Bronchial epithelial cell (primary cell): Measurements from ENCODE around the gene GAL3ST2. TPM values are rescaled to one million over a fixed set of nuclear protein-coding genes. Genes with fewer than 3 reads are reported as not detected.

Experiments
- DNase-seq: peaks from one replicate; pipeline ENCODE4 v3.0.0-alpha.2; 2010; ENCODE audit warnings: low read depth
- FAIRE-seq: peaks from 2 replicates; lab custom pipeline; 2011; peaks lifted over from hg19 to GRCh38; lab: Jason Lieb, UNC
- H3K27me3 ChIP-seq: 2 replicates; pipeline ENCODE4 v1.5.1; 2011; ENCODE audit warnings: low read length; ENCODE audit not compliant: control insufficient read depth, insufficient read depth
- H3K36me3 ChIP-seq: 2 replicates; pipeline ENCODE4 v1.5.1; 2011; ENCODE audit warnings: low read length; ENCODE audit not compliant: control insufficient read depth, insufficient read depth
- H3K4me3 ChIP-seq: 2 replicates; pipeline ENCODE4 v1.5.1; 2011; ENCODE audit warnings: mild to moderate bottlenecking, low read depth, low read length, control low read depth
- CTCF ChIP-seq: IDR thresholded peaks from 2 replicates; pipeline ENCODE4 v1.5.1; 2011; ENCODE audit warnings: mild to moderate bottlenecking, moderate library complexity, low read length, control low read depth, inconsistent platforms; ENCODE audit not compliant: insufficient read depth, severe bottlenecking
- total RNA-seq: library from RNA; depleted of rRNA; stranded (reverse); fragments of >200 nt; gene quantifications from 2 replicates; pipeline ENCODE4 v1.2.1, GENCODE V29; 2014

The GAL3ST2 gene
- total RNA-seq, 1 donor from 2014 or later = not detected

- TF ChIP-seq CTCF = no peak
- H3K27me3 ChIP-seq = no peaks in the 10 kb centered on the region
- H3K36me3 ChIP-seq = peaks cover 9% of the 10 kb centered on the region
- H3K4me3 ChIP-seq = no peak overlapping the region
- DNase-seq = no peak
- FAIRE-seq = no peak
Measured at GRCh38 chr2:241760301-241760771, 16.3 kb upstream of the GAL3ST2 start.

DNA sequence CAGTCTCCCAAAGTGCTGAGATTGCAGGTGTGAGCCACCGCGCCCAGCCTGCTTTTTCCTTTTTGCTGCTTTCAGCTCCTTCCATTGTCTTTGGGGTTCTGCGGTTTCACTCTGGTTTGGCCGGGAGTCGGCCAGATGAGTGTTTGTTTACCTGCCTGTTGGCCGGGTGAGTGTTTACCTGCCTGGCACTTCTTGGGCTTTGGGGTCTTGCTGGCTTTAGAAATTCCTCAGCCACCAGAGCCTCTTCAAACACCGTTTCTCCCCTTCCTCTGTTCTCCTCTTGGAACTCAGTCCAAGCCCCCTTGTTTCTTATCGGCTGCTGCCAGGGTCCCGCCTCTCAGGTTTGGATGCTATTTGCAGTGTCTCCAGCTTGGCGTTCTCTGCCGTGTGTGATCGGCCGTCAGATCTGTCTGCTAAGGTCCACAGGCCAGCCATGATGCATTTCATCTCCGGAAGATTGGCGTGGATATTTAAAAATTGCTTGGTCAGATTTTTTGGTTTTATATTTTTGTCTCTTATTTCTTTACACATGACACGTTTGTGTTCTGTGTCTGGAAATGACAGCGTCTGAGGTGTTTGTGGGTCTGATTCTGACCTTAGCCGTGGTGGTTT, 14.2 kb upstream of the GAL3ST2 start:
- TF ChIP-seq CTCF = no peak
- Histone ChIP-seq H3K4me3 (no peak overlapping the region), H3K27me3 (no peaks in the 10 kb centered on the region), H3K36me3 (peaks cover 4% of the 10 kb centered on the region)
- DNase-seq (peak; percentile 43), FAIRE-seq (no peak)

DNA sequence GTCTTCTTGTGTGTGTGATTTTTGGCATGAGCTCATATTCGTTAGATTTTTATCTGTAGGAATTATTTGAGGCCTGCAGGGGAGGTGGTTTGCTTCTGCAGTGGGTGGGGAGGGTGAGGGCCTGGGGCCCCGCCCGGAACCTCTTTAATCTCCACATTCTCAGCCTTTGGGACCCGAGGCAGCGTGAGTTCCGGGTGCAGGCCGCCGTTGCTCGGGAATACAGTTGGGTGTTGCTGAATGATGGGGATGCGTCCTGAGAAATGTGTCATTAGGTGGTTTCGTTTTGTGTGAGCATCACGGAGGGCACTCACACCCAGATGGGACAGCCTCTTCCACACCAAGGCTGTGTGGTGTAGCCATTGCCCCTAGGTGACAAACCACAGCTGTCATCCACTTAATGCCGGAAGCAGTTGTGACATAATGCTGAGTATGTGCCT, 13.7 kb upstream of the GAL3ST2 start:
- no peak for TF ChIP-seq CTCF
- H3K36me3 ChIP-seq = peaks cover 4% of the 10 kb centered on the region
- H3K4me3 ChIP-seq = no peak overlapping the region
- H3K27me3 ChIP-seq = no peaks in the 10 kb centered on the region
- FAIRE-seq = no peak
- no peak for DNase-seq

- Histone ChIP-seq H3K36me3 (peaks cover 4% of the 10 kb centered on the region), H3K27me3 (no peaks in the 10 kb centered on the region), H3K4me3 (no peak overlapping the region)
- no peak for TF ChIP-seq CTCF
- DNase-seq (no peak), FAIRE-seq (no peak)
Measured at GRCh38 chr2:241763551-241764274, 12.9 kb upstream of the GAL3ST2 start.

DNA sequence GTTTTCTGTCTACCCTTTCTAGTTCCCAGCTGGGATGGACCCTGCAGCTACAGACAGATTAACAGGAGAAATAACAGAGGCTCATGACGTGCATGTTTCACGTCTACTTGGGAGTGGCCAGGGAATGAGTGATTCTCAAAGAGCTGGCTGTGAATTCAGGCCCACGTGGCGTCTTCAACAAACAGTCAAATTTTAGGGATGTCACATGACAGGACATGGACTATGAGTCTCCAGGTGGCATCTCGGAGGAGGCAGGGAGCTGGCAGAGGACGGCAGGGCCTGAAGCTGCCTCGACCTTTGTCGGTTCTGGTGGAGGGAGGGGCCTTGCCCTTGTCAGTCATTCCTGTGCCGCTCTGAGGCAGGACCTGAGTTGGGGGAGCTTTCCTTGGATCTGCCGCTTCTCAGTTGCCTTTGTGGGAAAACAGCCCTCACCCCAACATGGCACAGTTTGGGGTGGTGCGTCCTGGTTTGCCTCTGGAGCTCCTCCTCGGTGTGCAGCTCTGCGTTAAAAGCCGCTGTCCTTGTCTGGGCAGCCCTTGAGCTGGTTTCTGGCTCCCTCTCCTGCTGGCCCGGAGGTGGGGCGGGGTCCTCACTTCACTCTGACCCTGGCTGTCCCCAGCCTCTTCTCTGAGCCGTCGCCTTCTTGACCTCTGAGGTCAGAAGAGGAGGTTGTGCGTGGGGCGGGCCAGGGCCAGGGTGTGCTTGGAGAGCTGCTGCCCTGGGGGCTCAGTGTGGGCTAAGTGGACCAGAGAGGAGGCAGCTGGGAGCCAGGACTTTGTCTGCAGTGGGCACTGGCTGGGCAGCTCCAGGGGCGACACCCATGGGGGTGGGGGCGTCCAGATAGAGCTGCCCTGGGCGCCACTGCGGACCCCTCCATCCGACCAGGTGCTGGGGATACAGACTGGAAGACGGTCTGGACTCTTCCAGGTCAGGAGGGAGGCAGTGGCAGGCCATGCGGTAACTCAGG, 12.1 kb upstream of the GAL3ST2 start:
- Histone ChIP-seq H3K27me3 (no peaks in the 10 kb centered on the region), H3K4me3 (no peak overlapping the region), H3K36me3 (no peaks in the 10 kb centered on the region)
- TF ChIP-seq CTCF = no peak
- no peak for DNase-seq
- peak; percentile 18 for FAIRE-seq
